Astrocyte (in vitro differentiated cells and primary cell): ENCODE data around the gene PTGIS.

ENCODE experiments used
- EZH2 ChIP-seq: IDR thresholded peaks from 2 replicates; pipeline ENCODE4 v1.6.1; 2012; ENCODE audit warnings: mild to moderate bottlenecking, low read length, inconsistent platforms; ENCODE audit not compliant: insufficient read depth
- TF ChIP-seq, protein P1 (sequence below): IDR thresholded peaks from 2 replicates; pipeline ENCODE4 v1.5.1; 2011; ENCODE audit warnings: low read depth, mild to moderate bottlenecking, inconsistent platforms, low read length, moderate library complexity; ENCODE audit not compliant: insufficient read depth

DNA sequence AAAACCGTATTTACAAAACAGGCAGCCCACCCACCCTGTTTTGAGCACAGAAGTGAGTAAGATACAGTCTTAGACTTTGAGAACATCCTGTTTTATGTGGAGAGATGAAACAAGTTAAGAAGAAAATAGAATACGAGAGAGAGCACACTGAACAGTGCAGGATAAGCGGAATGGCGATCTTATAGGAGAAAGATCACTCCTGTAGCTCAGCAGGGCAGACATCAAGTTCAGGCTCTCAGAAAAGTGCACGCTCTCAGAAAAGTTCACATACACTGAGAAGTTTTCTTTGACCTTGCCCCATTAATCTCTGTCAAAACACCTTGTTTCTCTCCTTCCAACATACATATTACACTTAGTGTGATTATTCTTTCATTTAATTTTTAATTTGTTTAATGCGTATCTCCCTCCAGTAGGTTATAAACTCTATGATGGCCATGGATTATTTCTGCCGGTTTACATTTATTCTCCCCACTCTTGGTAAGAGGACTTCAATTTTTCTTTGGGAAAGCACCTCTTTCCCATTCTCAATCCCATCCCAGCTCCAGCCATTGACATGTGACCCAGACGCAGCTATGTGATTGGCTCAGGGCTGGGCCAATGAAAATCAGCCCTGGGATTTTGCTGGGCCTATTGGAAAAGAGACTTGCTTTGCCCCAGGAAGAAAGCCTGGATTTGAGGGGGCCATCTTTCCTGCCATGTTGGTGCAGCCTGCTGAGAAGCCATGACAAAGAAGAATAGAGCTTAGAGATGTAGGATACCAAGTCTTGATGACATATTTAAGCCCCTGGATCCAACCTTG, 101.6 kb downstream of the PTGIS start:
- TF ChIP-seq, protein P1, sequence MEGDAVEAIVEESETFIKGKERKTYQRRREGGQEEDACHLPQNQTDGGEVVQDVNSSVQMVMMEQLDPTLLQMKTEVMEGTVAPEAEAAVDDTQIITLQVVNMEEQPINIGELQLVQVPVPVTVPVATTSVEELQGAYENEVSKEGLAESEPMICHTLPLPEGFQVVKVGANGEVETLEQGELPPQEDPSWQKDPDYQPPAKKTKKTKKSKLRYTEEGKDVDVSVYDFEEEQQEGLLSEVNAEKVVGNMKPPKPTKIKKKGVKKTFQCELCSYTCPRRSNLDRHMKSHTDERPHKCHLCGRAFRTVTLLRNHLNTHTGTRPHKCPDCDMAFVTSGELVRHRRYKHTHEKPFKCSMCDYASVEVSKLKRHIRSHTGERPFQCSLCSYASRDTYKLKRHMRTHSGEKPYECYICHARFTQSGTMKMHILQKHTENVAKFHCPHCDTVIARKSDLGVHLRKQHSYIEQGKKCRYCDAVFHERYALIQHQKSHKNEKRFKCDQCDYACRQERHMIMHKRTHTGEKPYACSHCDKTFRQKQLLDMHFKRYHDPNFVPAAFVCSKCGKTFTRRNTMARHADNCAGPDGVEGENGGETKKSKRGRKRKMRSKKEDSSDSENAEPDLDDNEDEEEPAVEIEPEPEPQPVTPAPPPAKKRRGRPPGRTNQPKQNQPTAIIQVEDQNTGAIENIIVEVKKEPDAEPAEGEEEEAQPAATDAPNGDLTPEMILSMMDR = no peak
- TF ChIP-seq EZH2 = no peak
